Mesenchymal stem cell (in vitro differentiated cells and primary cell): ENCODE results near the gene GRHPR.

ENCODE experiments used
- DNase-seq: peaks from one replicate; pipeline ENCODE4 v3.0.0-alpha.2; 2013
- H2AFZ ChIP-seq: one replicate; pipeline ENCODE4 v1.6.1; 2013; ENCODE audit warnings: low read depth, mild to moderate bottlenecking, control low read depth, inconsistent platforms, low read length, moderate library complexity
- H2AK5ac ChIP-seq: 2 replicates; pipeline ENCODE4 v1.6.1; 2013; ENCODE audit warnings: low read length, moderate library complexity, mild to moderate bottlenecking, inconsistent platforms; ENCODE audit not compliant: severe bottlenecking
- H2BK120ac ChIP-seq: one replicate; pipeline ENCODE4 v1.6.1; 2013; ENCODE audit warnings: low read depth, mild to moderate bottlenecking, inconsistent platforms, low read length, moderate library complexity
- H2BK12ac ChIP-seq, 2 experiments: one replicate each; pipeline ENCODE4 v1.6.1; 2013; ENCODE audit warnings: inconsistent platforms in 2 of 2, low read length in 2 of 2, mild to moderate bottlenecking in 2 of 2, moderate library complexity in 2 of 2, control low read depth in 1 of 2
- H2BK15ac ChIP-seq: one replicate; pipeline ENCODE4 v1.6.1; 2013; ENCODE audit warnings: mild to moderate bottlenecking, low read depth, inconsistent platforms; ENCODE audit not compliant: poor library complexity, severe bottlenecking
- H2BK5ac ChIP-seq: 2 replicates; pipeline ENCODE4 v1.6.1; 2013; ENCODE audit warnings: low read depth, mild to moderate bottlenecking, low read length, control low read depth, inconsistent platforms; ENCODE audit not compliant: poor library complexity, severe bottlenecking
- H3K14ac ChIP-seq, 2 experiments: one replicate each; pipeline ENCODE4 v1.6.1; 2013; ENCODE audit warnings: inconsistent platforms in 2 of 2, low read length in 2 of 2, control low read depth in 1 of 2, mild to moderate bottlenecking in 1 of 2, moderate library complexity in 1 of 2
- H3K18ac ChIP-seq, 2 experiments: one replicate each; pipeline ENCODE4 v1.6.1; 2013; ENCODE audit warnings: inconsistent platforms in 2 of 2, low read length in 2 of 2, control low read depth in 1 of 2, low read depth in 1 of 2, mild to moderate bottlenecking in 1 of 2
- H3K23ac ChIP-seq, 2 experiments: one replicate each; pipeline ENCODE4 v1.6.1; 2013; ENCODE audit warnings: inconsistent platforms in 2 of 2, low read length in 2 of 2, mild to moderate bottlenecking in 2 of 2, moderate library complexity in 2 of 2, control low read depth in 1 of 2
- H3K27ac ChIP-seq: 2 replicates; pipeline ENCODE4 v1.5.1; 2013; ENCODE audit warnings: mild to moderate bottlenecking, moderate library complexity, low read length, control low read depth, inconsistent platforms; ENCODE audit not compliant: poor library complexity, severe bottlenecking
- H3K27me3 ChIP-seq, 2 experiments: 2 replicates each; pipeline versions ENCODE4 v1.6.1 to v1.7.0; 2013; ENCODE audit warnings: low read length in 2 of 2, mild to moderate bottlenecking in 2 of 2, moderate library complexity in 2 of 2, control low read depth in 1 of 2, inconsistent platforms in 1 of 2; ENCODE audit not compliant: control insufficient read depth in 1 of 2, insufficient read depth in 1 of 2
- H3K36me3 ChIP-seq, 2 experiments: 2 replicates each; pipeline versions ENCODE4 v1.6.1 to v1.7.0; 2013; ENCODE audit warnings: low read length in 2 of 2, control low read depth in 1 of 2, inconsistent platforms in 1 of 2, low read depth in 1 of 2, mild to moderate bottlenecking in 1 of 2; ENCODE audit not compliant: insufficient read depth in 2 of 2, control insufficient read depth in 1 of 2
- H3K4ac ChIP-seq, 2 experiments: one replicate each; pipeline ENCODE4 v1.6.1; 2013; ENCODE audit warnings: inconsistent platforms in 2 of 2, low read length in 2 of 2, mild to moderate bottlenecking in 2 of 2, moderate library complexity in 2 of 2, control low read depth in 1 of 2, low read depth in 1 of 2
- H3K4me1 ChIP-seq: 2 replicates; pipeline ENCODE4 v1.6.1; 2013; ENCODE audit warnings: low read depth, low read length, control low read depth; ENCODE audit not compliant: control insufficient read depth, insufficient read depth
- H3K4me2 ChIP-seq: 2 replicates; pipeline ENCODE4 v1.6.1; 2013; ENCODE audit warnings: low read length, mild to moderate bottlenecking, inconsistent platforms; ENCODE audit not compliant: poor library complexity, severe bottlenecking
- H3K4me3 ChIP-seq, 2 experiments: 2 replicates each; pipeline versions ENCODE4 v1.5.1 to v1.7.0; 2013; ENCODE audit warnings: low read length in 2 of 2, mild to moderate bottlenecking in 2 of 2, control low read depth in 1 of 2, low read depth in 1 of 2; ENCODE audit not compliant: insufficient read depth in 1 of 2
- H3K79me1 ChIP-seq: replicated peaks from 2 replicates; pipeline ENCODE4 v1.6.1; 2013; ENCODE audit warnings: mild to moderate bottlenecking, control low read depth, low read length, inconsistent platforms; ENCODE audit not compliant: poor library complexity, severe bottlenecking
- H3K9ac ChIP-seq: 2 replicates; pipeline ENCODE4 v1.7.0; 2013; ENCODE audit warnings: mild to moderate bottlenecking, low read length, moderate library complexity
- H3K9me3 ChIP-seq: 2 replicates; pipeline ENCODE4 v1.7.0; 2013; ENCODE audit warnings: mild to moderate bottlenecking, low read length; ENCODE audit not compliant: control insufficient read depth
- H4K8ac ChIP-seq: one replicate; pipeline ENCODE4 v1.6.1; 2013; ENCODE audit warnings: inconsistent platforms, mild to moderate bottlenecking, low read length, moderate library complexity
- H4K91ac ChIP-seq: one replicate; pipeline ENCODE4 v1.6.1; 2013; ENCODE audit warnings: mild to moderate bottlenecking, low read length, inconsistent platforms
- WGBS: methylation state at CpG from one replicate; pipeline ENCODE4 v1.1.7; 2013; ENCODE audit warnings: mixed read lengths; 5-methylcytosine and 5-hydroxymethylcytosine counted together

The GRHPR gene

DNA sequence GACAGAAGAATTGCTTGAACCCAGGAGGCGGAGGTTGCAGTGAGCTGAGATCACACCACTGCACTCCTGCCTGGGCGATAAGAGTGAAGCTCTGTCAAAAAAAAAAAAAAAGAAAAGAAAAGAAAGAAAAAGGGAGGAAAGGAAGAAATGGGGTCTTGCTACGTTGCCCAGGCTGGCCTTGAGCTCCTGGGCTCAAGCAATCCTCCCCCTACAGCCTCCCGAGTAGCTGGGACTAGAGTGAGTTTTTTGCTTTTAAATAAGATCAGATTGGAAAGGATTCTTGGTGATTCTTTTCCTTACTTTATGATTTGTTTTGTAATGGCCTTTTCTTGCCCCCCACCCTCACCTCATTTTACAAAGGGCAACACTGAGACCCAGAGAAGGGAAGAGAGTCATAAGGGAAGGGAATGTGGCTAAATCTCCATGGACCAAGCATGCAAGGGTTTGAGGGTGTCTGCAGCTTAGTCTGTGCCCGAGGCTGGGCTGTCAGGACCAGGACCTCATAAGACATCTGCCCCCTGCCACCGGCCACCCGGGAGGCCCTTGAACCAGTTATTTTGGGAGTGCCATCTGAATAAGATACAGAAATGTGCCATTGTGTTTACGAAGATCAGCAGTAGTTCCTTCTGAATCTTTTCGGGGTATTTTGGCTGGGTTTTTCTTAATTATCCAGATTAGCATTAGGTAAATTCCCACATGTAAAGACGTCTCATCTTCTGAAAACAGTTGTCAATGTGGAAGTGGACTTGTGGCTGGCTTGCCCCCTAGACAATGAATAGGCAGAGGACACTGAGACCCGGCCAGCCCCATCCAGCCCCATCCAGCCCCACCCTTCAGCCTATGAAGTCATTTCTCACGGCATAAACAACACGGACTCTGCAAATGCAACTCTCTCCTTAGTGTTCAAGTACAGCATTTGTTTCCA lies 44.5 kb upstream of the GRHPR start:
- no peak overlapping the region for H3K14ac ChIP-seq
- 85% methylated on average over 12 of the region's 13 CpGs for WGBS
- no peak overlapping the region for H2BK12ac ChIP-seq
- H2BK120ac ChIP-seq, result no peak overlapping the region
- H3K79me1 ChIP-seq, result no peaks in the 10 kb centered on the region
- no peak overlapping the region for H3K27ac ChIP-seq
- H3K4me1 ChIP-seq, result no peaks in the 10 kb centered on the region
- no peak overlapping the region for H3K9ac ChIP-seq
- no peaks in the 10 kb centered on the region for H3K36me3 ChIP-seq
- no peak overlapping the region for H4K91ac ChIP-seq
- H2BK5ac ChIP-seq, result no peak overlapping the region
- H2AK5ac ChIP-seq, result no peak overlapping the region
- H3K4ac ChIP-seq, result no peak overlapping the region
- peaks cover 12 to 35% of the 10 kb centered on the region in 2 experiments for H3K27me3 ChIP-seq
- H3K9me3 ChIP-seq, result peaks cover 8% of the 10 kb centered on the region
- H3K4me3 ChIP-seq, result no peak overlapping the region
- no peak overlapping the region for H2AFZ ChIP-seq
- no peak for DNase-seq
- H3K23ac ChIP-seq, result no peak overlapping the region
- no peak overlapping the region for H4K8ac ChIP-seq
- no peak overlapping the region for H2BK15ac ChIP-seq
- H3K18ac ChIP-seq, result no peak overlapping the region
- H3K4me2 ChIP-seq, result no peak overlapping the region

DNA sequence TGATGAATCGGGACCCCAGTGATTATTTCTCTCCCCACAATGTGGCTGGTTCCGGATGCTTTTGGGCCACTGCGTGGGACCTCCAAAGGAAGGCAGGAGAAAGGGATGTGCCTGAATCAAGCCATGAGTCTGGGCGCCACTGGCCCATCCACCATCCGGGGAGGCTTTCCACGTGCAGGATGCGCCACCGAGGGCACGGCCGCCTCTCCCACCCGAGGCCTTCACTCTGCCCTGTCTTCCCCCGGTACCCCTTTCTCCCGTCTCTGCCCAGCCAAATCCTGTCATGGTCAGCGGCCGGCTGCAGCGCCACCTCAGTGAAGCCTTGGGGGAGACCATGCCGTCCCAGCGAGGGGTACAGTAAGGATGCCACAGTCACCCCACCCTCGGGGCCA lies 43.9 kb upstream of the GRHPR start:
- DNase-seq, result no peak
- no peak overlapping the region for H3K9ac ChIP-seq
- WGBS, result 89% methylated on average over 19 of the region's 19 CpGs
- no peaks in the 10 kb centered on the region for H3K4me1 ChIP-seq
- H3K36me3 ChIP-seq, result no peaks in the 10 kb centered on the region
- H3K9me3 ChIP-seq, result peaks cover 8% of the 10 kb centered on the region
- no peak overlapping the region for H3K4ac ChIP-seq
- no peak overlapping the region for H3K23ac ChIP-seq
- H2BK15ac ChIP-seq, result no peak overlapping the region
- H2BK5ac ChIP-seq, result no peak overlapping the region
- H3K4me2 ChIP-seq, result no peak overlapping the region
- H3K14ac ChIP-seq, result no peak overlapping the region
- no peak overlapping the region for H3K4me3 ChIP-seq
- H2AFZ ChIP-seq, result no peak overlapping the region
- H2BK12ac ChIP-seq, result no peak overlapping the region
- no peak overlapping the region for H2AK5ac ChIP-seq
- H4K91ac ChIP-seq, result no peak overlapping the region
- no peak overlapping the region for H2BK120ac ChIP-seq
- H3K27ac ChIP-seq, result no peak overlapping the region
- no peaks in the 10 kb centered on the region for H3K79me1 ChIP-seq
- H3K18ac ChIP-seq, result no peak overlapping the region
- H3K27me3 ChIP-seq, result peaks cover 12 to 32% of the 10 kb centered on the region in 2 experiments
- no peak overlapping the region for H4K8ac ChIP-seq

- Histone ChIP-seq H2BK15ac (no peak overlapping the region), H2BK120ac (no peak overlapping the region), H3K4me2 (no peak overlapping the region), H3K4ac (no peak overlapping the region), H2AK5ac (no peak overlapping the region), H3K4me3 (no peak overlapping the region), H3K79me1 (no peaks in the 10 kb centered on the region), H4K8ac (no peak overlapping the region), H3K36me3 (no peaks in the 10 kb centered on the region), H3K27ac (no peak overlapping the region), H2AFZ (no peak overlapping the region), H3K27me3 (peaks cover 12 to 29% of the 10 kb centered on the region in 2 experiments), H3K14ac (no peak overlapping the region), H4K91ac (no peak overlapping the region), H2BK12ac (no peak overlapping the region), H3K9me3 (peaks cover 8% of the 10 kb centered on the region), H3K23ac (no peak overlapping the region), H3K9ac (no peak overlapping the region), H3K18ac (no peak overlapping the region), H3K4me1 (no peaks in the 10 kb centered on the region), H2BK5ac (no peak overlapping the region)
- DNase-seq, result no peak
- 86% methylated on average over 2 of the region's 2 CpGs for WGBS
Measured at GRCh38 chr9:37379835-37380234, 42.7 kb upstream of the GRHPR start.

- Histone ChIP-seq H3K27me3 (peaks cover 12 to 29% of the 10 kb centered on the region in 2 experiments), H2BK120ac (no peak overlapping the region), H3K23ac (no peak overlapping the region), H2BK12ac (no peak overlapping the region), H3K27ac (no peak overlapping the region), H2BK15ac (no peak overlapping the region), H3K4ac (no peak overlapping the region), H2AFZ (no peak overlapping the region), H2AK5ac (no peak overlapping the region), H3K4me3 (no peak overlapping the region), H3K9me3 (peaks cover 8% of the 10 kb centered on the region), H3K4me1 (no peaks in the 10 kb centered on the region), H2BK5ac (no peak overlapping the region), H3K79me1 (no peaks in the 10 kb centered on the region), H3K14ac (no peak overlapping the region), H3K4me2 (no peak overlapping the region), H4K91ac (no peak overlapping the region), H3K9ac (no peak overlapping the region), H3K36me3 (no peaks in the 10 kb centered on the region), H3K18ac (no peak overlapping the region), H4K8ac (no peak overlapping the region)
- 93% methylated on average over 7 of the region's 9 CpGs for WGBS
- no peak for DNase-seq
Measured at GRCh38 chr9:37380570-37380969, 41.9 kb upstream of the GRHPR start.
